Prostate gland (tissue), 2 donors: ENCODE data around the gene TUSC7. TPM values are rescaled to one million over a fixed set of nuclear protein-coding genes. Genes with fewer than 3 reads are reported as not detected.

Source experiments
- DNase-seq: peaks from one replicate; pipeline ENCODE4 v3.0.0-alpha.2; 2019; ENCODE audit warnings: low spot score
- H3K27ac ChIP-seq, 2 donors: fragments of 200-600 bp; sonication (generic); 2 replicates each; pipeline ENCODE4 v1.5.1; 2017 to 2019
- H3K27me3 ChIP-seq: fragments of 200-600 bp; sonication (generic); replicated peaks from 2 replicates; pipeline ENCODE4 v1.5.1; 2019; ENCODE audit not compliant: insufficient read depth
- H3K36me3 ChIP-seq, 2 donors: fragments of 200-600 bp; sonication (generic); 1 replicate in 1 of 2; 2 replicates in 1 of 2; pipeline versions ENCODE4 v1.5.1 to v1.8.1; 2017 to 2019
- H3K4me1 ChIP-seq: fragments of 200-600 bp; sonication (generic); replicated peaks from 2 replicates; pipeline ENCODE4 v1.5.1; 2019
- H3K4me3 ChIP-seq, 2 donors: fragments of 200-600 bp; sonication (generic); 2 replicates each; pipeline ENCODE4 v1.5.1; 2017 to 2019
- H3K9me3 ChIP-seq: fragments of 200-600 bp; sonication (generic); 2 replicates; pipeline ENCODE4 v1.5.1; 2017
- POLR2A ChIP-seq: fragments of 450-650 bp; IDR thresholded peaks from one replicate; pipeline ENCODE4 v1.6.1; 2016; ENCODE audit warnings: antibody characterized with exemption, mild to moderate bottlenecking
- POLR2AphosphoS5 ChIP-seq: sonication (generic); formaldehyde crosslinking; IDR thresholded peaks from one replicate; pipeline ENCODE4 v1.6.1; 2017; ENCODE audit warnings: antibody characterized with exemption
- WGBS: methylation state at CpG from one replicate; pipeline ENCODE4 v1.1.5; 2018; 5-methylcytosine and 5-hydroxymethylcytosine counted together
- intact Hi-C: fragments of 100-400 bp; cut with DNase I; formaldehyde crosslinking; loops from one replicate; pipeline ENCODE4 v1.14.2; 2022
- total RNA-seq, 2 donors: library from RNA; depleted of rRNA; stranded (reverse); fragments of >200 nt; gene quantifications; one replicate each; pipeline ENCODE4 v1.1.0, GENCODE V29; 2016
- TF ChIP-seq, protein P1 (sequence below), 4 experiments: fragments of 200-600 bp in 2 of 4; fragments of 450-650 bp in 2 of 4; sonication (generic) in 2 of 4; IDR thresholded peaks; 1 replicate in 3 of 4; 2 replicates in 1 of 4; pipeline ENCODE4 v1.5.1; 2016 to 2019; ENCODE audit warnings: antibody characterized with exemption in 4 of 4, mild to moderate bottlenecking in 2 of 4, moderate library complexity in 2 of 4

TUSC7 gene
- not detected for total RNA-seq

DNA sequence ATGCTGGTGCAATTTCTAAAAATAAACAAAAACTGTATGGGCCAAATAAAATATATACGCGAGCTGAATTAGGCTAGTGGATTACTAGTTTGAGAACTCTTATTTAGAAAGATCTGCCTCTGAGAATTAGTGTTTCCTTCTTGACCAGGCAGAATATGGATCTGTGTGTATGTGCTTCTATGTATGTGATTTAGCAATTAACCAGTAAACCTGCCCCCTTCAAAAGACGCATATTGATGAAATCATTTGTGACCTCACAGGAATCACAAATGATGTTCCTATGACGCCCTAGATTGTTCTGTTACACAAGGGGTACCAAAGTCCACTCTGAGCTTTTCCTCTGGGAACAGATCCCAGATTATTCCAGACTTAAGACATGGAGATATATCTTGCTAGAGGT lies at the start of gene TUSC7:
Gene TUSC7, plus strand, starts transcription at position 301 of the 400 bp plus-strand sequence.
- H3K27ac ChIP-seq: no peak within 1 kb of the TSS
- H3K9me3 ChIP-seq: no peaks in the 10 kb centered on the region
- no peak for DNase-seq
- H3K4me1 ChIP-seq: no peaks in the 10 kb centered on the region
- H3K36me3 ChIP-seq: no peaks in the 10 kb centered on the region
- intact Hi-C loops: no loop called here
- 88% methylated on average over 4 of the region's 4 CpGs for WGBS
- H3K27me3 ChIP-seq: no peaks in the 10 kb centered on the region
- TF ChIP-seq POLR2A: no peak
- no peak for TF ChIP-seq POLR2AphosphoS5
- TF ChIP-seq, protein P1, sequence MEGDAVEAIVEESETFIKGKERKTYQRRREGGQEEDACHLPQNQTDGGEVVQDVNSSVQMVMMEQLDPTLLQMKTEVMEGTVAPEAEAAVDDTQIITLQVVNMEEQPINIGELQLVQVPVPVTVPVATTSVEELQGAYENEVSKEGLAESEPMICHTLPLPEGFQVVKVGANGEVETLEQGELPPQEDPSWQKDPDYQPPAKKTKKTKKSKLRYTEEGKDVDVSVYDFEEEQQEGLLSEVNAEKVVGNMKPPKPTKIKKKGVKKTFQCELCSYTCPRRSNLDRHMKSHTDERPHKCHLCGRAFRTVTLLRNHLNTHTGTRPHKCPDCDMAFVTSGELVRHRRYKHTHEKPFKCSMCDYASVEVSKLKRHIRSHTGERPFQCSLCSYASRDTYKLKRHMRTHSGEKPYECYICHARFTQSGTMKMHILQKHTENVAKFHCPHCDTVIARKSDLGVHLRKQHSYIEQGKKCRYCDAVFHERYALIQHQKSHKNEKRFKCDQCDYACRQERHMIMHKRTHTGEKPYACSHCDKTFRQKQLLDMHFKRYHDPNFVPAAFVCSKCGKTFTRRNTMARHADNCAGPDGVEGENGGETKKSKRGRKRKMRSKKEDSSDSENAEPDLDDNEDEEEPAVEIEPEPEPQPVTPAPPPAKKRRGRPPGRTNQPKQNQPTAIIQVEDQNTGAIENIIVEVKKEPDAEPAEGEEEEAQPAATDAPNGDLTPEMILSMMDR (IDR thresholded peaks at IDR 0.05): no peak
- no peak within 1 kb of the TSS for H3K4me3 ChIP-seq

DNA sequence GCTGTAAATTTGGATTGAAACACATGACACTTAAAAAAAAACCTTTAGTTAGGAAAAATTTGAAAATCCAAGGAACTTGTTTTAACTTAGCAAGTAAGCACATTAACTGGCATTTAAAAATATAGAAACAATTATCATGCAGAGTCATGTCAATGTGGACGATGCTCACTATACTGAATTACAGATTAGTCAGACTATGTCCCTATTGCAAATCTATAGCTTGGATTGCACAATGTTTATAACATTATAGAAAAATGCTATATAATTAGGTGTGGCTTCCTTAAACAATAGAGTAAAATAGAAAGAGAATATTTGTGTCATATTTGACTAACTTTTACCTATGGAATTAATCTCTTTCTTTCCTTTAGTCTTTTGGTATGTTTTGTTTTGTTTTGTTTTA lies 48.4 kb upstream of the TUSC7 start:
- DNase-seq: no peak
- TF ChIP-seq POLR2AphosphoS5: no peak
- Histone ChIP-seq H3K36me3 (no peaks in the 10 kb centered on the region), H3K9me3 (no peaks in the 10 kb centered on the region), H3K4me3 (no peak overlapping the region), H3K27ac (no peak overlapping the region), H3K4me1 (no peaks in the 10 kb centered on the region), H3K27me3 (no peaks in the 10 kb centered on the region)
- 82% methylated on average over 1 of the region's 1 CpG for WGBS
- intact Hi-C loops: no loop called here

DNA sequence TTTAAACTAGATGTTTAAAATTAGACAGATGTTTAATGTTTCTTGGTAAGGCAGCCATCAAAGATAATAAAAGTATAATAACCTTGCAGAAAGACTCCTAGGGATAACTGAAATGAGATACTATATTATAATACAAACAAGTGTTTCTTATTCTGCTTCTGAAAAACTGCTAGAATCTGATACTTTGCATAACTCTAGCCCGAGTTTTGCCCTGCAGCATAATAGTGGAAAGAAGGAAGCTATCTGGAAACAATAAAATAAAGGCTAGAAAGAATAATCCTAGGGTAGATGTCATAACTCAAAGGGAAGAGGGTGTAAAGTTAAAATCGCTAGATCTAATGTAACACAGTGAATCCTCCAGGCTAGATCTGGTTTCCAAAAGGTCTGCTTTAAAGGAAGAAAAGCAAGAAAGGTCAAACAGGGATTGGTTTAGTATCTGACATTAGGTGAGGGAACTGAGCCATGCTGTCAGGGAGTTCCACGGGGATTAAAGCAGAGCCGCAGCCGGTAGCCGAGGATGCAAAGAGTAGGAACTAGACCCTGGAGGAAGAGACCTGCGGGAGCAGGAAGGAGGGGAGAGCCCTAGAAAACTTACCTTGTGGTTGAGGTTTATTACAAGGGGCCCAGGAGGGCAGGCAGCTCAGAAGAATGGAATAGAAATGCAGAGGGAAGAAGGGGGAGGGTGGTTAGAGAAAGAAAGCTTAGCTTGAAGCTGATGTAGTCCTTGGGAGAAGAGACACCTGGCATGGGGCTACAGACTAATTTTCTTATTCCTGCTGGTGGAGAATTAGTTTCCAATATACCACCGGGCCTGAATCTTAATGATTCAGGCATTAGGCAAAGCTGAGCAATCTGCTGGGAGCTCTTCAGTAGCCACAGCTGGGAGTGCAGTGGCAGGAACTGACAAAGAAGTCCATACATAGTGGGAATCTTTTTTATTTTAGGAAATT lies 46.1 kb upstream of the TUSC7 start:
- no peaks in the 10 kb centered on the region for H3K4me1 ChIP-seq
- no peaks in the 10 kb centered on the region for H3K9me3 ChIP-seq
- DNase-seq: no peak
- H3K27ac ChIP-seq: no peak overlapping the region
- TF ChIP-seq, protein P1 (IDR thresholded peaks at IDR 0.05): no peak
- TF ChIP-seq POLR2A (no peak), POLR2AphosphoS5 (no peak)
- 9% methylated on average over 8 of the region's 8 CpGs for WGBS
- no peaks in the 10 kb centered on the region for H3K36me3 ChIP-seq
- no peak overlapping the region for H3K4me3 ChIP-seq
- no peaks in the 10 kb centered on the region for H3K27me3 ChIP-seq
- intact Hi-C loops: no loop called here

- H3K36me3 ChIP-seq: no peaks in the 10 kb centered on the region
- DNase-seq: no peak
- intact Hi-C loops: no loop called here
- TF ChIP-seq, protein P1 (IDR thresholded peaks at IDR 0.05): no peak
- no peak for TF ChIP-seq POLR2A
- no peak for TF ChIP-seq POLR2AphosphoS5
- no peaks in the 10 kb centered on the region for H3K9me3 ChIP-seq
- H3K4me3 ChIP-seq: no peak overlapping the region
- H3K27me3 ChIP-seq: no peaks in the 10 kb centered on the region
- no peak overlapping the region for H3K27ac ChIP-seq
- no peaks in the 10 kb centered on the region for H3K4me1 ChIP-seq
Observed at GRCh38 chr3:116667324-116667723, 42.3 kb upstream of the TUSC7 start.

GRCh38 chr3:116667791-116668190 lies 41.8 kb upstream of the TUSC7 start:
- 97% methylated on average over 1 of the region's 1 CpG for WGBS
- H3K9me3 ChIP-seq: no peaks in the 10 kb centered on the region
- no peak for DNase-seq
- intact Hi-C loops: no loop called here
- no peaks in the 10 kb centered on the region for H3K4me1 ChIP-seq
- TF ChIP-seq POLR2A: no peak
- TF ChIP-seq POLR2AphosphoS5: no peak
- TF ChIP-seq, protein P1 (IDR thresholded peaks at IDR 0.05): no peak
- H3K27me3 ChIP-seq: no peaks in the 10 kb centered on the region
- H3K4me3 ChIP-seq: no peak overlapping the region
- no peak overlapping the region for H3K27ac ChIP-seq
- H3K36me3 ChIP-seq: no peaks in the 10 kb centered on the region
